ENCODE measurements around the gene CAB39L.

DNA sequence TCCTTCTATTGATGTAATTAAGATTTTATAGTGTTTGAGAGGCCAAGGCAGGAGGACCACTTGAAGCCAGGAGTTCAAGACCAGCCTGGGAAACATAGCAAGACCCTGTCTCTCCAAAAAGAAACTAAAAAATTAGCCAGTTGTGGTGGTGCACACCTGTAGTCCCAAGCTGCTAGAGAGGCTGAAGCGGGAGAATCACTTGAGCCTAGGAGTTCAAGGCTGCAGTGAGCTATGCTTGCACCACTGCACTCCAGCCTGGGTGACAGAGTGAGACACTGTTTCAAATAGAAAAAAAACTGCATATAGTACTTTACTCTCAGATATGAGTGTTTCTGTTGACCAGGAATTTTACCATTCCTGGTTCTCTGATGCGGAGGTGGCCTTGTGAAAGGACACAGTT is 147.2 kb downstream of the CAB39L start:
- TF ChIP-seq POLR2A (IDR thresholded peaks at IDR 0.05): no peak
- TF ChIP-seq, protein P1, sequence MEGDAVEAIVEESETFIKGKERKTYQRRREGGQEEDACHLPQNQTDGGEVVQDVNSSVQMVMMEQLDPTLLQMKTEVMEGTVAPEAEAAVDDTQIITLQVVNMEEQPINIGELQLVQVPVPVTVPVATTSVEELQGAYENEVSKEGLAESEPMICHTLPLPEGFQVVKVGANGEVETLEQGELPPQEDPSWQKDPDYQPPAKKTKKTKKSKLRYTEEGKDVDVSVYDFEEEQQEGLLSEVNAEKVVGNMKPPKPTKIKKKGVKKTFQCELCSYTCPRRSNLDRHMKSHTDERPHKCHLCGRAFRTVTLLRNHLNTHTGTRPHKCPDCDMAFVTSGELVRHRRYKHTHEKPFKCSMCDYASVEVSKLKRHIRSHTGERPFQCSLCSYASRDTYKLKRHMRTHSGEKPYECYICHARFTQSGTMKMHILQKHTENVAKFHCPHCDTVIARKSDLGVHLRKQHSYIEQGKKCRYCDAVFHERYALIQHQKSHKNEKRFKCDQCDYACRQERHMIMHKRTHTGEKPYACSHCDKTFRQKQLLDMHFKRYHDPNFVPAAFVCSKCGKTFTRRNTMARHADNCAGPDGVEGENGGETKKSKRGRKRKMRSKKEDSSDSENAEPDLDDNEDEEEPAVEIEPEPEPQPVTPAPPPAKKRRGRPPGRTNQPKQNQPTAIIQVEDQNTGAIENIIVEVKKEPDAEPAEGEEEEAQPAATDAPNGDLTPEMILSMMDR (IDR thresholded peaks at IDR 0.05): no peak
- TF ChIP-seq POLR2AphosphoS5 (IDR thresholded peaks at IDR 0.05): no peak
